Cardiac muscle cell (in vitro differentiated cells and primary cell): ENCODE results near the gene MED16. TPM values are rescaled to one million over a fixed set of nuclear protein-coding genes. Genes with fewer than 3 reads are reported as not detected.

Source experiments
- DNase-seq, 2 donors: peaks; one replicate each; pipeline versions ENCODE4 v3.0.0 to v3.0.0-alpha.2; 2010 to 2017; ENCODE audit warnings: low read depth in 1 of 2, low spot score in 1 of 2
- H3K27ac ChIP-seq: fragments of 200-600 bp; sonication (generic); 2 replicates; pipeline ENCODE4 v1.5.1; 2016
- H3K27me3 ChIP-seq: fragments of 200-600 bp; sonication (generic); 2 replicates; pipeline ENCODE4 v1.6.0; 2016; ENCODE audit warnings: control low read depth
- H3K36me3 ChIP-seq: fragments of 200-600 bp; sonication (generic); 2 replicates; pipeline ENCODE4 v1.5.1; 2016; ENCODE audit warnings: control low read depth
- H3K4me1 ChIP-seq: fragments of 200-600 bp; sonication (generic); 2 replicates; pipeline ENCODE4 v1.8.1; 2017; ENCODE audit warnings: low read depth, mild to moderate bottlenecking, mixed run types
- H3K4me3 ChIP-seq: fragments of 200-600 bp; sonication (generic); 2 replicates; pipeline ENCODE4 v1.5.1; 2016; ENCODE audit warnings: mild to moderate bottlenecking
- H3K9me3 ChIP-seq: fragments of 200-600 bp; sonication (generic); 2 replicates; pipeline ENCODE4 v1.5.1; 2017; ENCODE audit warnings: low read depth, mild to moderate bottlenecking, control low read depth
- CTCF ChIP-seq: IDR thresholded peaks from 2 replicates; pipeline ENCODE4 v1.5.1; 2012; ENCODE audit warnings: low read depth, mild to moderate bottlenecking, low read length
- polyA plus RNA-seq: library from polyadenylated mRNA; unstranded; fragments of >200 nt; fragmentation: Nextera tagmentation; extraction: Ambion mirVana; gene quantifications from 2 replicates; pipeline ENCODE4 v1.2.1, GENCODE V29; 2016
- total RNA-seq: library from RNA; depleted of rRNA; stranded (reverse); fragments of >200 nt; gene quantifications from 2 replicates; pipeline ENCODE4 v1.2.3, GENCODE V29; 2016

Gene MED16
- total and polyA plus RNA-seq, 2 experiments from 2014 or later, result 67.2 to 104 TPM

GRCh38 chr19:840519-841206 lies 52.3 kb downstream of the MED16 start, which contains the start of gene PRTN3:
Gene PRTN3, plus strand, starts transcription at chr19:840999. Its CDS starts 10 bp downstream, at chr19:841009.
- peaks cover 28% of the 10 kb centered on the region for H3K27me3 ChIP-seq
- TF ChIP-seq CTCF, result no peak

GRCh38 chr19:835210-835810 lies 57.7 kb downstream of the MED16 start:
- Histone ChIP-seq H3K27ac (no peak overlapping the region), H3K4me3 (no peak overlapping the region), H3K4me1 (no peaks in the 10 kb centered on the region), H3K36me3 (no peaks in the 10 kb centered on the region), H3K27me3 (no peaks in the 10 kb centered on the region), H3K9me3 (no peaks in the 10 kb centered on the region)
- no peak for DNase-seq
- TF ChIP-seq CTCF, result no peak

More at GRCh38 chr19:840519-841206, 52.3 kb downstream of the MED16 start, which contains the start of gene PRTN3:
- Histone ChIP-seq H3K36me3 (no peaks in the 10 kb centered on the region), H3K4me3 (no peak within 1 kb of the TSS), H3K4me1 (no peaks in the 10 kb centered on the region), H3K9me3 (no peaks in the 10 kb centered on the region), H3K27ac (no peak within 1 kb of the TSS)
- DNase-seq, result no peak

GRCh38 chr19:834216-834615 lies 58.8 kb downstream of the MED16 start:
- H3K36me3 ChIP-seq, result no peaks in the 10 kb centered on the region
- no peaks in the 10 kb centered on the region for H3K4me1 ChIP-seq
- H3K4me3 ChIP-seq, result no peak overlapping the region
- no peak for TF ChIP-seq CTCF
- no peaks in the 10 kb centered on the region for H3K27me3 ChIP-seq
- DNase-seq, result no peak
- no peak overlapping the region for H3K27ac ChIP-seq
- no peaks in the 10 kb centered on the region for H3K9me3 ChIP-seq

- Histone ChIP-seq H3K27me3 (no peaks in the 10 kb centered on the region), H3K4me1 (no peaks in the 10 kb centered on the region), H3K36me3 (no peaks in the 10 kb centered on the region), H3K9me3 (no peaks in the 10 kb centered on the region), H3K27ac (no peak overlapping the region), H3K4me3 (no peak overlapping the region)
- TF ChIP-seq CTCF, result no peak
- no peak for DNase-seq
Observed at GRCh38 chr19:831407-832369, 61.3 kb downstream of the MED16 start.

GRCh38 chr19:829129-829758 lies 63.7 kb downstream of the MED16 start:
- Histone ChIP-seq H3K4me1 (no peaks in the 10 kb centered on the region), H3K4me3 (no peak overlapping the region), H3K9me3 (no peaks in the 10 kb centered on the region), H3K27me3 (no peaks in the 10 kb centered on the region), H3K27ac (no peak overlapping the region), H3K36me3 (no peaks in the 10 kb centered on the region)
- TF ChIP-seq CTCF, result no peak
- no peak for DNase-seq
